ENCODE data around the gene LTBP4.

GRCh38 chr19:40567040-40567749, 34.0 kb upstream of the LTBP4 start:
- TF ChIP-seq, protein P1, sequence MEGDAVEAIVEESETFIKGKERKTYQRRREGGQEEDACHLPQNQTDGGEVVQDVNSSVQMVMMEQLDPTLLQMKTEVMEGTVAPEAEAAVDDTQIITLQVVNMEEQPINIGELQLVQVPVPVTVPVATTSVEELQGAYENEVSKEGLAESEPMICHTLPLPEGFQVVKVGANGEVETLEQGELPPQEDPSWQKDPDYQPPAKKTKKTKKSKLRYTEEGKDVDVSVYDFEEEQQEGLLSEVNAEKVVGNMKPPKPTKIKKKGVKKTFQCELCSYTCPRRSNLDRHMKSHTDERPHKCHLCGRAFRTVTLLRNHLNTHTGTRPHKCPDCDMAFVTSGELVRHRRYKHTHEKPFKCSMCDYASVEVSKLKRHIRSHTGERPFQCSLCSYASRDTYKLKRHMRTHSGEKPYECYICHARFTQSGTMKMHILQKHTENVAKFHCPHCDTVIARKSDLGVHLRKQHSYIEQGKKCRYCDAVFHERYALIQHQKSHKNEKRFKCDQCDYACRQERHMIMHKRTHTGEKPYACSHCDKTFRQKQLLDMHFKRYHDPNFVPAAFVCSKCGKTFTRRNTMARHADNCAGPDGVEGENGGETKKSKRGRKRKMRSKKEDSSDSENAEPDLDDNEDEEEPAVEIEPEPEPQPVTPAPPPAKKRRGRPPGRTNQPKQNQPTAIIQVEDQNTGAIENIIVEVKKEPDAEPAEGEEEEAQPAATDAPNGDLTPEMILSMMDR (IDR thresholded peaks at IDR 0.05), result no peak
- TF ChIP-seq POLR2A (IDR thresholded peaks at IDR 0.05), result no peak
